Right ventricle myocardium inferior (tissue), 1 donor: Measurements from ENCODE around the gene LDLRAD3. TPM values are rescaled to one million over a fixed set of nuclear protein-coding genes. Genes with fewer than 3 reads are reported as not detected.

Experiments used
- ATAC-seq: fragments of 200-7000 bp; cut with Tn5 transposase; one replicate; pipeline ENCODE4 v1.9.1; 2020; ENCODE audit warnings: mild to moderate bottlenecking, moderate library complexity
- DNase-seq: peaks from one replicate; pipeline ENCODE4 v3.0.0; 2021; ENCODE audit errors: missing footprints
- intact Hi-C: fragments of 100-400 bp; cut with DNase I; formaldehyde crosslinking; loops from one replicate; pipeline ENCODE4 v1.11.0; 2022
- total RNA-seq: library from RNA; stranded (reverse); fragmentation: NEBNext Ultra II Directional; extraction: Animal tissue kit (Norgen Biotek cat#: 25700); gene quantifications from one replicate; pipeline ENCODE4 v1.2.1, GENCODE V29; 2021
- donor health status: DM: no; HTN: yes; CAD: no; lungs with severe emphysema.

LDLRAD3 gene
- total RNA-seq, 1 donor from 2014 or later, result 1.7 TPM

DNA sequence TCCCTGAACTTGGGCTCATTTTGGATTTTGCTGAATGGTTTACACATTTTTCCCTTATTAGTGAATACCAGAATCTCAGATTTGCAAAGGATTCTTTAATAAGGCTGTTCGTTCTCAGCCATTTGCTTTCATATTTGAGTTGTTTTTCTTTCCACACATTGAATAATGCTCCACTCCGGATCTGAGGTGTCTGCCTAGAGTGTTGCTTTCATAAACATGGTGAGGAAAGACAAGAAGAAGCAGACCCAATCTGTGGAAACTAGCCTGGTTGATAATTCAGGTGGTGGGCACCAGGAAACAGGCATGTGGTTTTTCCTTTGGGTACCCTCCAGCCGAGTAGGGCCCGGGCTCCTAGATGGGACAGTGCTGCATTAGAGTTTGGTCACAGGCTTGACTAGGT is 35.0 kb downstream of the LDLRAD3 start:
- intact Hi-C loops, result no loop called here
- DNase-seq (no peak), ATAC-seq (no peak)

DNA sequence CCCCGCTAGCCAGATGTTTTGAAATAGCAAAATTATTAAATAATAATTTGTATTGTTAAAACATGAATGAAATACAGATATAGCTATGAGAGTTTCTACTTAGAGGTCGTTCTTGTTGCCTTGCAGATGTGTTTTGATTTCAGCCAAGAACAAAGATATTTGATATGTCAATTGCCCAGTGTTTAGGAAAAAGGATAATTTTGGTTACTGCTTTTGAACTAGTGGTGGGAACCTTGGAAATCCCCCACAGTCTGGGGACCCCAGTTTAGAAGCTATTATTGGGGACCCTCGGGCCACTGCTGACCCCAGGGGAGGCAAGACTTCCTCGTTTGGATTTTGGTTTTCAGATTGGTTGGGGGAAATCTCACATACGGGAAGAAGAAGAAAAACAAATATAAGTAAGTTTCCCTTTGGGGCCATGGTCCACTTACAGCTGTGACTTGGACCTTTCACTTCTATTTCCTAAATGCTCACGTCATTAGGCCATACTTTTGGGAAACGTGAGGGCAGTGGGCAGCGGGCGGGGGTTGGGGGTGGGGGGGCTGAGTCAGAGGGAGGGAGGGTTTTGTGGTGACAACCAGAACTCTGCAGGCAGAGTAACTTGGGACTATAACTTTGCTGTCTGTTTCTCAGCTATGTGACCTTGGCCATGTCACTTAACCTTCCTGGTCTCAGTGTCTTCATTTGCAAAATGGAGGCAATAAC is 37.0 kb downstream of the LDLRAD3 start:
- DNase-seq (no peak), ATAC-seq (no peak)
- intact Hi-C loops, result no loop called here

GRCh38 chr11:35981581-35981980 is 37.7 kb downstream of the LDLRAD3 start:
- ATAC-seq, result no peak
- intact Hi-C loops, result no loop called here
- DNase-seq, result no peak

DNA sequence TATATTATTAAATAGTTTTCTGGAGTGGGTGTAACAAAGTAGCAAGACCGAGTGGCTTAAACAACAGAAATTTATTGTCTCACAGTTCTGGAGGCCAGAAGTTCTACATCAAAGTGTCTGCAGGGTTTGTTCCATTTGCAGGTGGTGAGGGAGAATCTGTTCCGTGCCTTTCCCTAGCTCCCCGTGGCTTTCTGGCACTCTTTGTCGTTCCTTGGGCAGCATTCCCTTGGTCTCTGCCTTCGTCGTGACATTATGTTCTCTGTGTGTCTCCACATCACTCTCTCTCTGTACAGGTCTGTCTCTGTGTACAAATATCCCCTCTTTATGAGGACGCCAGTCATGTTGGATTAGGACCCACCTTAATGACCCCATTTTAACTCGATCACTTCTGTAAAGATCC is 38.2 kb downstream of the LDLRAD3 start:
- ATAC-seq (no peak), DNase-seq (no peak)
- intact Hi-C loops, result no loop called here

GRCh38 chr11:35983981-35984380 is 40.1 kb downstream of the LDLRAD3 start:
- ATAC-seq, result no peak
- intact Hi-C loops, result no loop called here
- no peak for DNase-seq

- intact Hi-C loops, result no loop called here
- ATAC-seq, result no peak
- no peak for DNase-seq
Observed at GRCh38 chr11:35986947-35987346, 43.1 kb downstream of the LDLRAD3 start.

DNA sequence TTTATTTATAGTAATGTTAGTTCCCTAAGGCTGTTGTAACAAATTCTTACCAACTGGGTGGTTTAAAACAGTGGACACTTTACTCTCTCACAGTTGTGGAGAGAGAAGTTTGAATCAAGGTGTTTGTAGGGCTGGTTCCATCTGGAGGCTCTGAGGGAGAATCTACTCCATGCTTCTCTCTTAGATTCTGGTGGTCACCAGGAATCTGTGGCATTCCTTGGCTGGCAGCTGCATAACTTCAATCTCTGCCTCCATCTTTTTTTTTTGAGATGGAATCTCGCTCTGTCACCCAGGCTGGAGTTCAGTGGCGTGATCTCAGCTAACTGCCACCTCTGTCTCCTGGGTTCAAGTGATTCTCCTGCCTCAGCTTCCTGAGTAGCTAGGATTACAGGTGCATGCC is 46.3 kb downstream of the LDLRAD3 start:
- no peak for ATAC-seq
- no peak for DNase-seq
- intact Hi-C loops, result no loop called here

GRCh38 chr11:35990816-35991215 is 47.0 kb downstream of the LDLRAD3 start:
- ATAC-seq (no peak), DNase-seq (no peak)
- intact Hi-C loops, result no loop called here

DNA sequence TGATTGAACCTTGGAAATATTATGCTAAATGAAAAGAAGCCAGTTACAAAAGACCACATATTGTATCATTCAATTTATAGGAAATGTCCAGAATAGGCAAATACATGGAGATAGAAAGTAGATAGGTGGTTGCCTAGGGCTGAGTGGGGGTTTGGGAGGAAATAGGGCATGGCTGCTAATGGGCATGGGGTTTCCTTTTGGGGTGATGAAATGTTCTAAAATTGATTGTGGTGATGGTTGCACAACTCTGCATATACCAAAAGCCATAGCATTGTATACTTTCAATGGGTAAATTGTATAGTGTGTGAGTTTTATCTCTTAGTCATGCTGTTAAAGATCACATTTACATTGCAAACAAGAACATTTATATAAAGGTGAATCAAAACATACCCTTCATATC is 48.7 kb downstream of the LDLRAD3 start:
- ATAC-seq, result no peak

GRCh38 chr11:35994421-35994820 is 50.6 kb downstream of the LDLRAD3 start:
- ATAC-seq (no peak), DNase-seq (no peak)
- intact Hi-C loops, result no loop called here

More for the DNA sequence above, 48.7 kb downstream of the LDLRAD3 start:
- no peak for DNase-seq
- intact Hi-C loops, result no loop called here

- intact Hi-C loops, result no loop called here
- DNase-seq (no peak), ATAC-seq (no peak)
Observed at GRCh38 chr11:35995681-35996271, 51.9 kb downstream of the LDLRAD3 start.

DNA sequence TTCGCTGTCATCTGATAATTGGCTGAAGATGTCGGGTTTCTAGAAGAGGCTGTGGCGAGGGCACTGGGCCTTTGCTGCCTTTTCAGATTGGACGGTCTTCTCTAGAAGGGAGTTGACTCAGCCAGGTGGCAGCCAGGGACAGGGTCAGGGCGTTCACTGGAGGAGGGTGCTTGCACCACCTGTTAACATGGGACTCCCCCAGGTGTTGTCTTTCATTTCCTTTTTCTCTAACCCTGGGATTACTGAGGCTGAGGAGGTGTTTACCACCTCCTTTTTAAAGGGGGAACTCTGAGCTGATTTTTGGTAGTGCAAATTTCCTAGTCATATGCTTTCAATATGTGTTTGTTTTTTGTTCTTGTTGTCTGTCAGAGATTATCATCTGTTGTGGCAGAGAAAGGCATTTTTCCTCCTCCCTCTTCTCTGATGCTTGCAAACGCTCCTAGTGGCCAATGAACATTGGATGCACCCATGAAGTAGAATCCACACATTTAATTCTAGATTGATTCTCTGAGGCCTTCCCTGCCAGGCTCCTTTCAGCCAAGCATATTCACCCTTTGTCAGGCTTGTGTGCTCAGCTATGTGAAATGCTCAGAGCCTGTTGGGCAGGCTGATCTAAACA is 54.1 kb downstream of the LDLRAD3 start:
- DNase-seq (no peak), ATAC-seq (no peak)
- intact Hi-C loops, result no loop called here

- no peak for DNase-seq
- intact Hi-C loops, result no loop called here
- ATAC-seq, result no peak
Observed at GRCh38 chr11:35998634-35999033, 54.8 kb downstream of the LDLRAD3 start.

GRCh38 chr11:36000616-36001190 is 56.8 kb downstream of the LDLRAD3 start:
- no peak for ATAC-seq
- no peak for DNase-seq
- intact Hi-C loops, result no loop called here

DNA sequence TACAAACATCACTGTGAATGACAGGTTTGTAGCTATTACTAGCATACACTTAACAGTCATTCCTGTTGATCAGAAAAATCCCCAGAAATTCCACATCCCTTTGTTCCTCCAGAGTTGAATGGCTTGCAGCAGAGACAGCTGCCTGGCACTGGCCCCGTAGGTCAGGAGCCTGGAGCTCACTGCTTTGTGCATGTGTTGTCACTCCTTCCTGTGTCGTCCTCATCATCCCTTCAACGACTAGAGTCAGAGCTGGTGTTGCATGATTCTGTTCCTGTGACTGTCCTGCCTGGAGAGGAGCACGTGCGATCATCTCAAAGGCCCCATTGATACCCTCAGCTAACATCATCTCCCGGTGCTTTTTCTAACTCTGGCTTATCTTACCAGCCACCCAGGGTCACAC is 58.3 kb downstream of the LDLRAD3 start:
- DNase-seq (no peak), ATAC-seq (no peak)
- intact Hi-C loops, result no loop called here

- ATAC-seq, result no peak
Observed at GRCh38 chr11:36002796-36003195, 58.9 kb downstream of the LDLRAD3 start.

GRCh38 chr11:36006556-36006955 is 62.7 kb downstream of the LDLRAD3 start:
- DNase-seq, result no peak
- ATAC-seq, result no peak
- intact Hi-C loops, result no loop called here

More at GRCh38 chr11:36002796-36003195, 58.9 kb downstream of the LDLRAD3 start:
- intact Hi-C loops, result no loop called here
- DNase-seq, result no peak

DNA sequence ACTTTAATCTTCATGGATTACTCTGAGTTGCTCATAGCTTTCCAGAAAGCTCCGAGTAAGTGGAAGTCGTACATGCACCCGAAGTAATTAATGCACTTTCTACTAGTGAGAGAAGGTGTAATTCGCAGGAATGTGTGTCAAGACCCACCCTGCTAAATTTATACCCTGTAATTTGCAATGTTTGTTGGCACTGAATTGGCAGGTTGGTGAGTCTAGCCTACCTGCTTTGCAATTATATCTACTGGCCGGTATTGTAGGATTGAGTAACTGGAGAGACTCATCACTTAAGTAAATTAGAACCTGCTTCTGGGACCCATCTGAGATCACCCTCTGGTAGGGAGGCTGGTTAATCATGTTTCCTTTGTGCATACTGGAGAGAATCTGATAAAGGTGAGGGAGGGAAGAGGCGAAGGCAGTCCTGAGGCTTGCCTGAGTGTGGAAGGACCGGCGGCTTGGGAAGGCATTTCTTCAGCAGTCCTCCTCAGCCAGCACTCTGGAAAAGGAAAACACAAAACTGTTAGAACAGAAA is 63.3 kb downstream of the LDLRAD3 start:
- intact Hi-C loops, result no loop called here
- ATAC-seq (no peak), DNase-seq (no peak)

- intact Hi-C loops, result no loop called here
- DNase-seq (no peak), ATAC-seq (no peak)
Observed at GRCh38 chr11:36008584-36008983, 64.7 kb downstream of the LDLRAD3 start.

- no peak for ATAC-seq
- no peak for DNase-seq
- intact Hi-C loops, result no loop called here
Observed at GRCh38 chr11:36009473-36009872, 65.6 kb downstream of the LDLRAD3 start.
